GM18511 (cell line): ENCODE results near the gene PCYT1B.
A peak's percentile ranks its signal among the peaks of the same experiment; 100 is the strongest.
"Not testable (repeated sequence)": the region's sequence is repeated elsewhere in the genome, so short reads cannot be mapped to it uniquely, and the experiment has no call there.

Source experiments
- ATAC-seq: cut with Tn5 transposase; IDR thresholded peaks from one replicate; pipeline ENCODE4 v1.9.1; 2021; ENCODE audit warnings: mild to moderate bottlenecking, moderate library complexity; ENCODE audit not compliant: unreplicated experiment

The PCYT1B gene

GRCh38 chrX:24646745-24647182 lies 383 bp downstream of the PCYT1B start:
- ATAC-seq: peak; percentile 15

- no peak for ATAC-seq
These were observed 1.1 kb downstream of the PCYT1B start for GRCh38 chrX:24646006-24646405.

- no peak for ATAC-seq
These were observed 4.0 kb downstream of the PCYT1B start for GRCh38 chrX:24643116-24643515.

- no peak for ATAC-seq
These were observed 17.4 kb downstream of the PCYT1B start for GRCh38 chrX:24629701-24630100.

GRCh38 chrX:24619647-24620046 lies 27.5 kb downstream of the PCYT1B start:
- ATAC-seq: no peak

GRCh38 chrX:24610516-24610915 lies 36.6 kb downstream of the PCYT1B start:
- ATAC-seq: no peak

- no peak for ATAC-seq
These were observed 39.5 kb downstream of the PCYT1B start for GRCh38 chrX:24607616-24608015.

- not testable (repeated sequence) for ATAC-seq
These were observed 41.2 kb downstream of the PCYT1B start for GRCh38 chrX:24605941-24606340.

- no peak for ATAC-seq
These were observed 44.0 kb downstream of the PCYT1B start for GRCh38 chrX:24603191-24603590.

- no peak for ATAC-seq
These were observed 45.3 kb downstream of the PCYT1B start for GRCh38 chrX:24601858-24602257.

- ATAC-seq: no peak
These were observed 52.6 kb downstream of the PCYT1B start for GRCh38 chrX:24594501-24594900.

- ATAC-seq: no peak
These were observed 57.0 kb downstream of the PCYT1B start for GRCh38 chrX:24590111-24590510.

- no peak for ATAC-seq
These were observed 70.1 kb downstream of the PCYT1B start for GRCh38 chrX:24577091-24577490.

- ATAC-seq: no peak
These were observed 71.7 kb downstream of the PCYT1B start for GRCh38 chrX:24575496-24575895.

- ATAC-seq: no peak
These were observed 72.4 kb downstream of the PCYT1B start for GRCh38 chrX:24574743-24575142.

GRCh38 chrX:24567169-24567568 lies 80.0 kb downstream of the PCYT1B start:
- ATAC-seq: no peak

GRCh38 chrX:24566240-24566639 lies 80.9 kb downstream of the PCYT1B start:
- no peak for ATAC-seq

GRCh38 chrX:24563291-24564010 lies 83.7 kb downstream of the PCYT1B start:
- ATAC-seq: no peak

- ATAC-seq: no peak
These were observed 86.0 kb downstream of the PCYT1B start for GRCh38 chrX:24561121-24561520.

GRCh38 chrX:24553011-24553410 lies 94.1 kb downstream of the PCYT1B start:
- ATAC-seq: no peak

GRCh38 chrX:24550166-24550565 lies 97.0 kb downstream of the PCYT1B start:
- no peak for ATAC-seq

- no peak for ATAC-seq
These were observed 99.2 kb downstream of the PCYT1B start for GRCh38 chrX:24547961-24548360.

- no peak for ATAC-seq
These were observed 104.4 kb downstream of the PCYT1B start for GRCh38 chrX:24542756-24543155.
